Gastrocnemius medialis (tissue), 4 donors: ENCODE measurements around the gene TGFBR1.

Source experiments
- CTCF ChIP-seq, 5 experiments: fragments of 450-650 bp in 3 of 5; fragments of 200-600 bp in 2 of 5; sonication (generic) in 2 of 5; IDR thresholded peaks in 4 of 5; conservative IDR thresholded peaks in 1 of 5; 1 replicate in 4 of 5; 2 replicates in 1 of 5; pipeline ENCODE4 v1.5.1; 2016 to 2019; ENCODE audit warnings: antibody characterized with exemption in 5 of 5, mild to moderate bottlenecking in 3 of 5, moderate library complexity in 3 of 5
- POLR2A ChIP-seq, 2 donors: fragments of 450-650 bp; IDR thresholded peaks; one replicate each; pipeline ENCODE4 v1.6.1; 2017; ENCODE audit warnings: antibody characterized with exemption in 2 of 2, mild to moderate bottlenecking in 2 of 2, moderate library complexity in 2 of 2

- TF ChIP-seq CTCF (IDR thresholded peaks at IDR 0.05 in 4 of 5, conservative IDR thresholded peaks at IDR 0.05 in 1 of 5) (no peak), POLR2A (IDR thresholded peaks at IDR 0.05) (no peak)
These were observed 96.7 kb downstream of the TGFBR1 start for GRCh38 chr9:99201603-99202002.
